Right hindlimb (tissue), 1 donor: ENCODE measurements around the gene TMEM165.
A peak's percentile ranks its signal among the peaks of the same experiment; 100 is the strongest.

Experiments
- DNase-seq: peaks from one replicate; pipeline ENCODE4 v3.0.0-alpha.2; 2018

Gene TMEM165

GRCh38 chr4:55369968-55370367 lies 25.8 kb upstream of the TMEM165 start:
- DNase-seq = no peak

- DNase-seq = no peak
These were observed 23.5 kb upstream of the TMEM165 start for GRCh38 chr4:55372259-55372658.

- no peak for DNase-seq
These were observed 22.3 kb upstream of the TMEM165 start for GRCh38 chr4:55373461-55373860.

GRCh38 chr4:55376698-55377097 lies 19.1 kb upstream of the TMEM165 start:
- no peak for DNase-seq

GRCh38 chr4:55378617-55379467 lies 16.9 kb upstream of the TMEM165 start:
- DNase-seq = no peak

GRCh38 chr4:55380576-55380975 lies 15.2 kb upstream of the TMEM165 start:
- no peak for DNase-seq

GRCh38 chr4:55381502-55381901 lies 14.3 kb upstream of the TMEM165 start:
- DNase-seq = no peak

- DNase-seq = no peak
These were observed 13.2 kb upstream of the TMEM165 start for GRCh38 chr4:55382488-55383003.

GRCh38 chr4:55385201-55385649 lies 10.5 kb upstream of the TMEM165 start:
- DNase-seq = no peak

- no peak for DNase-seq
These were observed 9.7 kb upstream of the TMEM165 start for GRCh38 chr4:55386073-55386472.

- no peak for DNase-seq
These were observed 8.9 kb upstream of the TMEM165 start for GRCh38 chr4:55386840-55387239.

- DNase-seq = no peak
These were observed 2.1 kb upstream of the TMEM165 start for GRCh38 chr4:55393461-55394320.

GRCh38 chr4:55395218-55395528 lies 584 bp upstream of the TMEM165 start:
- DNase-seq = no peak

- peak; percentile 76 for DNase-seq
These were observed 760 bp downstream of the TMEM165 start for GRCh38 chr4:55396308-55397125.

- peak; percentile 45 for DNase-seq
These were observed 1.3 kb downstream of the TMEM165 start for GRCh38 chr4:55397126-55397436.

- DNase-seq = no peak
These were observed 2.0 kb downstream of the TMEM165 start for GRCh38 chr4:55397520-55398321.

- DNase-seq = no peak
These were observed 2.7 kb downstream of the TMEM165 start for GRCh38 chr4:55398461-55398860.

- DNase-seq = no peak
These were observed 3.2 kb downstream of the TMEM165 start for GRCh38 chr4:55398966-55399365.

GRCh38 chr4:55399581-55399980 lies 3.8 kb downstream of the TMEM165 start:
- DNase-seq = no peak

GRCh38 chr4:55405073-55405472 lies 9.3 kb downstream of the TMEM165 start:
- DNase-seq = no peak

GRCh38 chr4:55406545-55406944 lies 10.8 kb downstream of the TMEM165 start:
- no peak for DNase-seq

- no peak for DNase-seq
These were observed 11.4 kb downstream of the TMEM165 start for GRCh38 chr4:55407119-55407518.
